HepG2 (cell line): Measurements from ENCODE around the gene SF3B2. TPM values are rescaled to one million over a fixed set of nuclear protein-coding genes. Genes with fewer than 3 reads are reported as not detected.

Experiments used
- ATAC-seq: fragments of 200-7000 bp; cut with Tn5 transposase; 3 replicates; pipeline ENCODE4 v1.9.1; 2020; ENCODE audit warnings: mild to moderate bottlenecking, moderate library complexity
- BruUV-seq: library from RNA; stranded (reverse); fragments of 400-500 nt; replicated peaks from 2 replicates; lab custom pipeline; 2021; lab: Mats Ljungman, UMichigan
- CTCF ChIA-PET: fragments of 300-600 bp; formaldehyde crosslinking; extraction: SDS; loops from one replicate; lab custom pipeline; 2021; ENCODE audit warnings: low total read pairs, inconsistent platforms, low intra/inter-chr PET ratio; lab: Yijun Ruan, JAX
- POLR2A ChIA-PET: fragments of 350-600 bp; sonication (Branson Sonifier 250); formaldehyde crosslinking; loops from one replicate; lab custom pipeline; 2020; ENCODE audit warnings: antibody characterized with exemption, inconsistent platforms; lab: Yijun Ruan, JAX
- DNase-seq: peaks from one replicate; pipeline ENCODE4 v3.0.0-alpha.2; 2015; ENCODE audit warnings: low spot score
- FAIRE-seq: peaks from 3 replicates; lab custom pipeline; 2011; peaks lifted over from hg19 to GRCh38; lab: Jason Lieb, UNC
- H2AFZ ChIP-seq: one replicate; pipeline ENCODE4 v1.6.1; 2011; ENCODE audit warnings: low read length, inconsistent platforms
- H3K27ac ChIP-seq: fragments of 300-600 bp; 3 replicates; pipeline ENCODE4 v1.8.0; 2011; ENCODE audit warnings: mixed run types, mild to moderate bottlenecking, mixed read lengths, low read length, inconsistent platforms; ENCODE audit not compliant: insufficient read depth; ENCODE audit errors: extremely low read length
- H3K27me3 ChIP-seq, 2 experiments: fragments of 200-600 bp in 1 of 2; 2 replicates in 1 of 2; 3 replicates in 1 of 2; pipeline versions ENCODE4 v1.6.0 to v1.8.0; 2011; ENCODE audit warnings: low read length in 2 of 2, mild to moderate bottlenecking in 2 of 2, moderate library complexity in 2 of 2, inconsistent platforms in 1 of 2; ENCODE audit not compliant: insufficient read depth in 2 of 2, control insufficient read depth in 1 of 2
- H3K36me3 ChIP-seq, 2 experiments: fragments of 200-600 bp in 1 of 2; replicated peaks in 1 of 2; 2 replicates in 1 of 2; 3 replicates in 1 of 2; pipeline versions ENCODE4 v1.5.1 to v1.8.0; 2011; ENCODE audit warnings: low read length in 2 of 2, inconsistent platforms in 1 of 2; ENCODE audit not compliant: insufficient read depth in 2 of 2, control insufficient read depth in 1 of 2
- H3K4me1 ChIP-seq: 2 replicates; pipeline ENCODE4 v1.5.1; 2012; ENCODE audit warnings: low read length, inconsistent platforms; ENCODE audit not compliant: insufficient read depth
- H3K4me2 ChIP-seq: 2 replicates; pipeline ENCODE4 v1.6.0; 2011; ENCODE audit warnings: low read depth, low read length, inconsistent platforms
- H3K4me3 ChIP-seq, 3 experiments: fragments of 200-600 bp in 1 of 3; sonication (generic), shearing (Covaris generic) in 1 of 3; replicated peaks in 1 of 3; 2 replicates each; pipeline ENCODE4 v1.5.1; 2011 to 2016; ENCODE audit warnings: low read length in 3 of 3, inconsistent platforms in 2 of 3, low read depth in 2 of 3, mild to moderate bottlenecking in 2 of 3, control low read depth in 1 of 3, mixed read lengths in 1 of 3; ENCODE audit not compliant: insufficient read depth in 1 of 3
- H3K79me2 ChIP-seq: one replicate; pipeline ENCODE4 v1.6.1; 2011; ENCODE audit warnings: low read length, inconsistent platforms; ENCODE audit not compliant: insufficient read depth
- H3K9ac ChIP-seq: 2 replicates; pipeline ENCODE4 v1.6.0; 2011; ENCODE audit warnings: mild to moderate bottlenecking, low read depth, low read length, inconsistent platforms; ENCODE audit not compliant: insufficient read depth
- H3K9me3 ChIP-seq: 2 replicates; pipeline ENCODE4 v1.5.1; 2012; ENCODE audit warnings: mild to moderate bottlenecking, low read length
- H4K20me1 ChIP-seq: 2 replicates; pipeline ENCODE4 v1.6.0; 2011; ENCODE audit warnings: inconsistent platforms, mild to moderate bottlenecking, low read length, moderate library complexity; ENCODE audit not compliant: insufficient read depth
- CCDC6 ChIP-seq: sonication (generic); formaldehyde crosslinking; IDR thresholded peaks from 2 replicates; pipeline ENCODE4 v1.8.1; 2022; ENCODE audit warnings: mild to moderate bottlenecking, missing genetic modification reagents, moderate library complexity
- PLRG1 ChIP-seq: fragments of 450-650 bp; conservative IDR thresholded peaks from 2 replicates; pipeline ENCODE4 v1.6.1; 2016
- ZFAT ChIP-seq: sonication (generic); formaldehyde crosslinking; conservative IDR thresholded peaks from 2 replicates; pipeline ENCODE4 v1.8.1; 2023; ENCODE audit warnings: missing genetic modification reagents, inconsistent platforms
- ZNF263 ChIP-seq: sonication (generic); formaldehyde crosslinking; IDR thresholded peaks from 2 replicates; pipeline ENCODE4 v1.4.0; 2020; ENCODE audit warnings: missing genetic modification reagents
- ZNF382 ChIP-seq: sonication (generic); formaldehyde crosslinking; IDR thresholded peaks from 2 replicates; pipeline ENCODE4 v1.5.0; 2020; ENCODE audit warnings: missing genetic modification reagents, mild to moderate bottlenecking, borderline replicate concordance
- WGBS: methylation state at CpG from one replicate; pipeline ENCODE4 v1.1.6; 2017; ENCODE audit warnings: low lambda C conversion rate; 5-methylcytosine and 5-hydroxymethylcytosine counted together
- in situ Hi-C: cut with HindIII; loops from 2 replicates; pipeline ENCODE4 v1.10.0; 2017; ENCODE audit warnings: low pct_unique_long_range_greater_than_20kb; ENCODE audit not compliant: extremely low pct_ligation_motif_present
- intact Hi-C: fragments of 100-400 bp; cut with micrococcal nuclease; formaldehyde crosslinking; loops from one replicate; pipeline ENCODE4 v1.10.0; 2022; ENCODE audit not compliant: unreplicated experiment
- polyA plus RNA-seq, 8 experiments: library from polyadenylated mRNA; depleted of rRNA in 3 of 8; stranded (reverse) in 7 of 8; unstranded in 1 of 8; fragments of >200 nt; fragmentation: Illumina TruSeq in 4 of 8; extraction: Trizol in 4 of 8; gene quantifications; 2 replicates each; pipeline versions ENCODE4 v1.2.1 to v1.2.3, GENCODE V29; 2011 to 2016; ENCODE audit warnings: low read depth in 4 of 8, missing spikeins in 1 of 8, mixed read lengths in 1 of 8; ENCODE audit not compliant: insufficient read depth in 1 of 8
- total RNA-seq, 5 experiments: library from RNA; depleted of rRNA; stranded (reverse); fragments of >200 nt; fragmentation: Illumina TruSeq; extraction: Trizol; gene quantifications; 2 replicates each; pipeline ENCODE4 v1.2.3, GENCODE V29; 2016; ENCODE audit warnings: low read depth in 1 of 5

Gene SF3B2
- total and polyA plus RNA-seq, 2 of the 13 experiments (the other 11 are each of a cell fraction or from before 2014, with no cell fraction given) = 70.4 to 153 TPM

- H3K36me3 ChIP-seq = no peaks in the 10 kb centered on the region
- H3K9me3 ChIP-seq = no peaks in the 10 kb centered on the region
- no peak overlapping the region for H3K9ac ChIP-seq
- no peak for TF ChIP-seq ZNF382 (CRISPR knock-in tag)
- TF ChIP-seq ZNF263 (CRISPR knock-in tag) = peak; percentile 95
- TF ChIP-seq, all 625 proteins: peak for 1
- H4K20me1 ChIP-seq = no peaks in the 10 kb centered on the region
- no peaks in the 10 kb centered on the region for H3K79me2 ChIP-seq
- POLR2A ChIA-PET = no interaction called here
- no peak for FAIRE-seq
- CTCF ChIA-PET = no interaction called here
- no peak for DNase-seq
- no peak overlapping the region for H3K4me3 ChIP-seq
- in situ Hi-C loops (no loop called here), intact Hi-C loops (no loop called here)
- H3K27ac ChIP-seq = no peak overlapping the region
- H2AFZ ChIP-seq = no peak overlapping the region
- WGBS = 28% methylated on average over 3 of the region's 7 CpGs
- no peak for ATAC-seq
- peaks cover 9 to 45% of the 10 kb centered on the region in 2 experiments; a peak in 4 of 5 replicates for H3K27me3 ChIP-seq
- no peak overlapping the region for H3K4me2 ChIP-seq
- no TSS peak for BruUV-seq
- H3K4me1 ChIP-seq = no peaks in the 10 kb centered on the region; the same call in 1 of the 2 replicates
These were observed 38.4 kb upstream of the SF3B2 start for GRCh38 chr11:66013762-66014100.

- in situ Hi-C loops = no loop called here
- no TSS peak for BruUV-seq
- H3K4me2 ChIP-seq = no peak overlapping the region
- no peaks in the 10 kb centered on the region for H3K36me3 ChIP-seq
- no peak overlapping the region for H2AFZ ChIP-seq
- H4K20me1 ChIP-seq = no peaks in the 10 kb centered on the region
- no peak overlapping the region for H3K9ac ChIP-seq
- FAIRE-seq (no peak), ATAC-seq (no peak), DNase-seq (no peak)
- H3K4me1 ChIP-seq = no peaks in the 10 kb centered on the region; the same call in 1 of the 2 replicates
- intact Hi-C loops = no loop called here
- 34% methylated on average over 4 of the region's 6 CpGs for WGBS
- no peaks in the 10 kb centered on the region for H3K9me3 ChIP-seq
- no peak for TF ChIP-seq CCDC6 (CRISPR knock-in tag)
- TF ChIP-seq ZFAT = no peak
- TF ChIP-seq PLRG1 = no peak
- POLR2A ChIA-PET = no interaction called here
- H3K27ac ChIP-seq = no peak overlapping the region
- no peaks in the 10 kb centered on the region for H3K79me2 ChIP-seq
- H3K4me3 ChIP-seq = no peak overlapping the region
- H3K27me3 ChIP-seq = peaks cover 11 to 45% of the 10 kb centered on the region in 2 experiments; a peak in 4 of 5 replicates
- CTCF ChIA-PET = no interaction called here
These were observed 37.2 kb upstream of the SF3B2 start for GRCh38 chr11:66014804-66015453.
